VCaP (cell line): ENCODE results near the gene ZBTB16.

ENCODE experiments used
- H3K27ac ChIP-seq: fragments of 450-650 bp; 2 replicates; pipeline ENCODE4 v1.5.1; 2017
- CTCF ChIP-seq: fragments of 450-650 bp; conservative IDR thresholded peaks from 2 replicates; pipeline ENCODE4 v1.5.1; 2017; ENCODE audit warnings: mild to moderate bottlenecking, moderate library complexity

ZBTB16 gene

DNA sequence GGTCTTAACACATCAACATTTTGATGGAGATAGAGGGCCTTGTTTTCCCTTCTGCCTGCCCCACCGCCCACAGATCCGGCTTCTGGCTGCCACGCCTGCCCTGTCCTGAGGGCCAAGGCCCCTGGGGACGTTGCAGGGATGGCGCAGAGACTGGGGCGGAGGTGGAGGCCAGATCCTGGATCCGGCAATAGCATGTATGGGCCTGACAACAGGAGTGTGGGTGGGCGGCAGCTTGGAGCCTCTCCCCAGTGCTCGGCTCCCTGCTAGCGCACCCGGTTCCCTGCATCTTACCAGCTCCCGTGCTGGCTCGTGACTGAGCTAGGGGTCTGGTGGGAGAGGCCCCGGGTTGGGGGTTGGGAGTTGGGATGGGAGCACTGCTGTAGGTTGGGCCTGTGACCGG, 95.6 kb downstream of the ZBTB16 start:
- H3K27ac ChIP-seq, result peak overlapping the region; percentile 100
- TF ChIP-seq CTCF, result no peak

- TF ChIP-seq CTCF, result no peak
- H3K27ac ChIP-seq, result peak overlapping the region; percentile 100; the same call in 1 of the 2 replicates
Measured at GRCh38 chr11:114156131-114156581, 96.6 kb downstream of the ZBTB16 start.

DNA sequence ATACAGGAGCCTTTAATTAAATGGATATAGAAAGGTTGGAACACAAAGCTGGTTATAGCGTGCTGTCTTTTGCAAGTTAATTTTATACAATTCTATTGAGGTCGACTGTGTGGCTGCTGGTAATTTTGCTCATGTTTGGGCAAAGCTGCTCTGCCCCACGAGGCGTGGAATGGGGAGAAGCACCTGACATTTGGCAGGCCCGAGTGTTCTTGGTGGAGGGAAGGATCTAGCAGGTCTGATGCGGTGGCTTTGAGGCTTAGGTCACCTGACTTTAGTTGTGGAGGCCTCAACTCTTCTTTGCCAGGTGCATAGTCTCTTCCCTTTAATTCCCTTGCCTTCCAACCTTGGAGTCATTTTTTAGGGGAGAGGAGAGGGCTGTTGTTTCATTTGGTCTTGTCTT, 97.3 kb downstream of the ZBTB16 start:
- peak overlapping the region; percentile 100; the same call in 1 of the 2 replicates for H3K27ac ChIP-seq
- no peak for TF ChIP-seq CTCF

- H3K27ac ChIP-seq, result peak overlapping the region; percentile 100
- TF ChIP-seq CTCF, result no peak
Measured at GRCh38 chr11:114157476-114158050, 98.1 kb downstream of the ZBTB16 start.

GRCh38 chr11:114158421-114158820, 98.9 kb downstream of the ZBTB16 start:
- H3K27ac ChIP-seq, result peak overlapping the region; percentile 100
- no peak for TF ChIP-seq CTCF

GRCh38 chr11:114158886-114159285, 99.4 kb downstream of the ZBTB16 start:
- no peak for TF ChIP-seq CTCF

GRCh38 chr11:114159320-114159719, 99.8 kb downstream of the ZBTB16 start:
- peak overlapping the region; percentile 100 for H3K27ac ChIP-seq
- no peak for TF ChIP-seq CTCF

More at GRCh38 chr11:114158886-114159285, 99.4 kb downstream of the ZBTB16 start:
- H3K27ac ChIP-seq, result peak overlapping the region; percentile 100
